Measurements from ENCODE around the gene TRIM23. TPM values are rescaled to one million over a fixed set of nuclear protein-coding genes. Genes with fewer than 3 reads are reported as not detected.

TRIM23 gene
- total RNA-seq, 1 donor, result 21.8 TPM

GRCh38 chr5:65555287-65555686, 68.8 kb downstream of the TRIM23 start:
- no peak overlapping the region for H3K4me3 ChIP-seq (ENCODE audit: low read depth, low read length)
- DNase-seq (ENCODE audit: low read depth), result peak; percentile 67
- TF ChIP-seq CTCF (IDR thresholded peaks at IDR 0.05; ENCODE audit: insufficient read depth, low read length), result no peak

- no peak for TF ChIP-seq CTCF (IDR thresholded peaks at IDR 0.05; ENCODE audit: insufficient read depth, low read length)
- no peak for DNase-seq (ENCODE audit: low read depth)
- H3K4me3 ChIP-seq (ENCODE audit: low read depth, low read length), result no peak overlapping the region
Observed at GRCh38 chr5:65553941-65554340, 70.2 kb downstream of the TRIM23 start.

- TF ChIP-seq CTCF (IDR thresholded peaks at IDR 0.05; ENCODE audit: insufficient read depth, low read length), result no peak
- no peak for DNase-seq (ENCODE audit: low read depth)
- no peak overlapping the region for H3K4me3 ChIP-seq (ENCODE audit: low read depth, low read length)
Observed at GRCh38 chr5:65548281-65548680, 75.9 kb downstream of the TRIM23 start.

GRCh38 chr5:65546141-65546540, 78.0 kb downstream of the TRIM23 start:
- no peak overlapping the region for H3K4me3 ChIP-seq (ENCODE audit: low read depth, low read length)
- no peak for TF ChIP-seq CTCF (IDR thresholded peaks at IDR 0.05; ENCODE audit: insufficient read depth, low read length)
- no peak for DNase-seq (ENCODE audit: low read depth)

GRCh38 chr5:65544473-65544872, 79.7 kb downstream of the TRIM23 start:
- TF ChIP-seq CTCF (IDR thresholded peaks at IDR 0.05; ENCODE audit: insufficient read depth, low read length), result no peak
- no peak overlapping the region for H3K4me3 ChIP-seq (ENCODE audit: low read depth, low read length)
- DNase-seq (ENCODE audit: low read depth), result no peak

GRCh38 chr5:65539827-65540226, 84.3 kb downstream of the TRIM23 start:
- peak; percentile 64 for DNase-seq (ENCODE audit: low read depth)
- TF ChIP-seq CTCF (IDR thresholded peaks at IDR 0.05; ENCODE audit: insufficient read depth, low read length), result no peak
- H3K4me3 ChIP-seq (ENCODE audit: low read depth, low read length), result no peak overlapping the region

Small RNA genes within 50 kb of the gene (small RNA-seq; reads per million reads assigned to genes)
- gene RNU6-540P, result not detected

Other genes with a start within 250 kb of the TRIM23 start
- 40.8 and 64.9 TPM in 2 replicates for gene ADAMTS6, start 142.4 kb downstream of the TRIM23 start, total RNA-seq (ENCODE audit: low replicate concordance)
- 1.4 and 49.6 TPM in 2 replicates for gene CENPK, start 61.2 kb downstream of the TRIM23 start, total RNA-seq (ENCODE audit: low replicate concordance)
- 35.2 and 81.6 TPM in 2 replicates for gene PPWD1, start 61.0 kb downstream of the TRIM23 start, total RNA-seq (ENCODE audit: low replicate concordance)
- 3.9 and 5.3 TPM in 2 replicates for gene SHLD3, start 694 bp upstream of the TRIM23 start, total RNA-seq (ENCODE audit: low replicate concordance)
- gene TRAPPC13, start 694 bp upstream of the TRIM23 start, total RNA-seq (ENCODE audit: low replicate concordance), result 28.0 and 29.5 TPM in 2 replicates
- gene SGTB, start 97.8 kb upstream of the TRIM23 start, total RNA-seq (ENCODE audit: low replicate concordance), result 6.1 and 16.4 TPM in 2 replicates
- 26.9 and 30.2 TPM in 2 replicates for gene NLN, start 97.9 kb upstream of the TRIM23 start, total RNA-seq (ENCODE audit: low replicate concordance)